Measurements from ENCODE around the gene CACNA1D.

DNA sequence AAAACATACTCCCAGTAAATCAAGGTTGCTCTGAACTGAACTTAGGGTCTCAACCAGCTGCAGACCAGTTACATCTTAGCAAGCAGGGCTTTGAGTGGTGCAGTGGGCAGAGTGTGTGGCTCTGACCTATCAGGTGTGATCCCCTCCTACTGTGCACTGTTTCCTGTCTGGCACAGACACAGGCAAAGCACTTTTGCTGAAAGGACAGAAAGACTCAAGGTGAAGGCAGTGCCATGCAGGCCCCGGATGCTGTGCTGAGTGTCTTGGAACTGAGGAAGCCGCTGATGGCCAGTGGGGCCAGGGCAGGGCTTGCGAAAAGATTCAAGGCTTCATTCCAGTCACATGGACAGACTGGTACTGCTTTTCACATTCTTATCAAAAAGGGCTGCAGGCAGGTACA is 85.2 kb downstream of the CACNA1D start:
- no peak for TF ChIP-seq BHLHE40 (IDR thresholded peaks at IDR 0.05; ENCODE audit: borderline replicate concordance)
- TF ChIP-seq FOXA1 (IDR thresholded peaks at IDR 0.05), result no peak
- no peak for TF ChIP-seq FOXK2 (IDR thresholded peaks at IDR 0.05)
- TF ChIP-seq SP1 (IDR thresholded peaks at IDR 0.05), result no peak
- no peak for TF ChIP-seq SUZ12 (IDR thresholded peaks at IDR 0.05)
- no peak for TF ChIP-seq ARNT (IDR thresholded peaks at IDR 0.05)
- no peak for TF ChIP-seq CTBP1 (IDR thresholded peaks at IDR 0.05; ENCODE audit: borderline replicate concordance)
- no peak for TF ChIP-seq TARDBP (IDR thresholded peaks at IDR 0.05)

Measured in HEK293T (cell line).